ENCODE measurements around the gene ZNF548.
"Not testable (repeated sequence)": the region's sequence is repeated elsewhere in the genome, so short reads cannot be mapped to it uniquely, and the experiment has no call there.

Gene ZNF548

DNA sequence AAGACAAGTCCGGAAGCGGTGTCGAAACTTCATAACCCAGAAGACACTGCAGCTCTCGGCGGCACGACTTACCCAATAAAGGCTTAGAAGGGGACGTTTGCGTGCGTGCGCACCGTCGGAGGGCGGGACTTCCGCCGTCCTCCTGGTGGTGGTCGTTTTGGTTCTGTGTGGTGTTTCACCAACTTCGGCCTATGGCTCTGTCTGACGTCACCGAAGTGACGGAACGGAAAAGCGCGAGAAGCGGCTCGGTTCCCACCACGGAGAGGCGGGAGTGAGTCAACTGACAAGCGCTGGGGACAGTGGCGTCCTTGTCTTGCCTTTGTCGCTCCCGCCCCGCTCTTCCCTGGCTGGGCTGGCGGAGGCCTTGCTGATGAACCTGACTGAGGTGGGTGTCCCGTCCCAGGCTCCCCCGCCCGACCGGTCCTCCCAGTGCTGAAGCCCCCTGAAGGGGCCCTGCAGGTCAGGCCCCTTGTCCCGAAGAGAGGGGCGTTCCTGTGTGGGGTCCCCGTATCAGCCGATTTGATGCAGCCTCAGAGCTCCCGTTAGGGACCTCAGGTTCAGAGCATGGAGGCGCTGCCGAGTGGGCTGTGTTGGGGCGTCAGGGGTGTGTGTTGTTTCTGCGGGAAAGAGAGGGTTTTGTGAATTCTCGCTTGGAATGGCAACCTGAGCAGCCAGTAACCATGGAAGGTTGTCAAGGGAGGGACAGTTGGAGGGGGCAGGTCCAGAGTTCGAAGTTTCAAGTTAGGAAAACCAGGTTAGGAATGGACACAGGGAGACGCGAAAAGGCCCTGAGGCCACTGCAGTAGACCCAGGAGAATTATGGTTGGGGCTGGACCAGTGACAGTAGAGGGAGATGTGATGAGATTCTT lies at the start of gene ZNF548:
ZNF548 (plus strand) TSS at position 125 of the 869 bp plus-strand sequence; CDS start at position 371, 246 bp downstream.
- DNase-seq: peak; percentile 98

DNA sequence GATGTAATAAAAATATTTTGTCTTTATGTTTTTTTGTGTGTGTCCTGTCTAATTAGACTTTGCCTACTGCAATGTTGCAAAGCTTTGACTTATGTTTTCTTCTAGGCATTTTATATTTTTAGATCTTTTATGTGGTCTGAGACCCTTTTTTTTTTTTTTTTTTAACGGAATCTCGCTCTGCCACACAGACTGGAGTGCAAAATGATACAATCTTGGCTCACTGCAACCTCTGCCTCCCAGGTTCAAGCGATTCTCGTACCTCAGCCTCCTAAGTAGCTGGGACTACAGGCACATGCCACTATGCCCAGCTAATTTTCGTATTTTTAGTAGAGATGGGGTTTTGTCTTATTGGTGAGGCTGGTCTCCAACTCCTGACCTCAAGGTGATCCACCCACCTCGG lies 47.1 kb upstream of the ZNF548 start:
- DNase-seq: no peak

DNA sequence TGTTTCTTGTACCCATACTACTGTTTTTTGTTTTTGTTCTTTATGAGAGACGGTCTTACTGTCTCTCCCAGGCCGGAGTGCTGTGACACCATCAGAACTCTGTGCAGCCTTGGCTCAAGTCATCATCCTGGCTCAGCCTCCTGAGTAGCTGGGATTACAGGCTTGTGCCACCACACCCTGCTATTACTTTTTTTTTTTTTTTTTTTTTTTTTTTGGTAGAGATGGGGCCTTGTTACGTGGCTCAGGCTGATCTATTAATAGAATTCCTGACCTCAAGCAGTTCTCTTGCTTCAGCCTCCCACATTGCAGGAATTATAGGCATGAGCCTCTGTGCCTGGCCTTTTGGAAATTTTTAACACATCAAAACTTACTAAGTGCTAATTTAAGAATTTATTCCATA lies 41.5 kb upstream of the ZNF548 start:
- no peak for DNase-seq

DNA sequence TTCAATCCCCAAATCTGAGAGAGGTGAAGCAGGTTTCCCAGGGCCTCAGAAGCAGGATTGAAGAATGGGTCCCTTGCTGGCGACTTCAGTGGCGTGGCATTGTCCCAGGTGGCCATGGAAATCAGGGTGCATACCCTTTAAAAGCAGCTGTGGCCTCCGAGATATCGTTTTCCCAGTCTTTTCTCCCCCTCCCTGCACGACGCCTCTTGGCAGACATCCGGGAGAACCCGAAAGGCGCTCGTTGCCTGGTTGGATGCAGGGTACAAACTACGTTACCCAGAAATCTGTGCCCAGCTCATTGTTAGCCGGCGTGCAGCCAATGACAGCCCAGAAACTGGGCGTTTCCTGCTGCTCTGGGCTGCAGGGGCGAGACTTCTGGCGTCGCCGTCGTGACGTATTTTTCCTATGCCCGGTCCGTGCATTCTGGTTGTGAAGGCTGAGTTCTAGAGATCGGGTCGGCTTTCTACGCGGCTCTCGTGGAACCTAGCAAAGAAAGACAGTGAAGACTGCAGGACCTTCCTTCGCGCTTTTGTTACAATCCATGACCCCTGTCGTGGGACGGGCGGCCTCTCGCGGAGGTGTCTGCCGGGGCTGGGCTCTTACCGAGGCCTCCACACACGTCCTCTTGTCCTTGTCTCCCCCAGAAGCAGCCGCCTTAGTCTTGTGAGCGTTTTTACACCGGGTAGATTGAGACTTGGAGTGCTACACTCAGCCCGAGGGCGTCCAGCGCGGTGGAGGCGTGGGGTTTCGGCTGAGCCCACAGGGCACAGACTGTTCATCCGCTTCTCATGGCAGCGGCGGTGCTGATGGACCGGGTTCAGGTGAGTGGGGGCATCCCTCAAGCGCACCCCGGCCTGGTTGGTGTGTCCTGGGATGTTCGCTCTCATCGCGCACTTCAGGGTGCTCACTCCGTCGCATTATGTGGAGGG lies 38.5 kb upstream of the ZNF548 start, which contains the start of gene ZNF304:
ZNF304 (plus strand) TSS at position 395 of the 929 bp plus-strand sequence; CDS start at position 789, 394 bp downstream.
- DNase-seq: peak; percentile 80

DNA sequence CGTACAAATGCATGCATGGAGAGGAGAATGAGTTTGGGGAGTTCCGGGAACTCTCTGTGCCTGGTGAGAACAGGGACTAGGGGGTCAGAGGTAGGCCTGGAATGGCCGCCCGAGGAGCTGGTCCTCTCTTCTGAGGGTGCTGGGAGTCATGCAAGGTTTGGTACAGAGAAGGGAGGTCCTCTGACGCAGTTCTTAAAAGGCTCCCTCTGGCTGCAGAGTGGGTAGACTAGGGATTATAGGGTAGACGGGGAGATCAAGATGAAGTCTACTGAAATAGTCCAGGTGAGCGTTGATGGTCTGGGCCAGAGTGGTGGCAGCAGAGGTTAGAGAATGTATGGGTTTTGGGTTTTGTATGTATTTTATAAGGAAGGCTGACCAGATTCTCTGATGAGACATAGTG lies 37.8 kb upstream of the ZNF548 start:
- no peak for DNase-seq

DNA sequence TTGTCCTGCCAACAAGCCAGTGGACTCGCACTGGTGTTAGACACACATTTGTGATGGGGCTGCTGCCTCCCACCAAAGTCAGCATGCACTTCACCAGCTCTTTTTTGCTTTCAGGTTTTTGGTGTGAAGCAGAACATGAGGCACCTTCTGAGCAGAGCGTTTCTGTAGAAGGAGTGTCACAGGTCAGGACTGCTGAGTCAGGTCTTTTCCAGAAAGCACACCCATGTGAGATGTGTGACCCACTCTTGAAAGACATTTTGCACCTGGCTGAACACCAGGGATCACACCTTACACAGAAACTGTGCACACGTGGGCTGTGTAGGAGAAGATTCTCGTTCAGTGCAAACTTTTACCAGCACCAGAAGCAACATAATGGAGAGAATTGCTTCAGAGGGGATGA lies 33.7 kb upstream of the ZNF548 start:
- DNase-seq: no peak

DNA sequence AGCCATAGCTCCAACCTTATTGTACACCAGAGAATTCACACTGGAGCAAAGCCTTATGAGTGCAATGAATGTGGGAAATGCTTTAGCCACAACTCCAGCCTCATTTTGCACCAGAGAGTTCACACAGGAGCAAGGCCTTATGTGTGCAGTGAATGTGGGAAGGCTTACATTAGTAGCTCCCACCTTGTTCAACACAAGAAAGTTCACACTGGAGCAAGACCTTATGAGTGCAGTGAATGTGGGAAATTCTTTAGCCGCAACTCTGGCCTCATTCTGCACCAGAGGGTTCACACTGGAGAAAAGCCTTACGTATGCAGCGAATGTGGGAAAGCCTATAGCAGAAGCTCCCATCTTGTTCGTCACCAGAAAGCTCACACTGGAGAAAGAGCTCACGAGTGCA lies 32.2 kb upstream of the ZNF548 start:
- no peak for DNase-seq

DNA sequence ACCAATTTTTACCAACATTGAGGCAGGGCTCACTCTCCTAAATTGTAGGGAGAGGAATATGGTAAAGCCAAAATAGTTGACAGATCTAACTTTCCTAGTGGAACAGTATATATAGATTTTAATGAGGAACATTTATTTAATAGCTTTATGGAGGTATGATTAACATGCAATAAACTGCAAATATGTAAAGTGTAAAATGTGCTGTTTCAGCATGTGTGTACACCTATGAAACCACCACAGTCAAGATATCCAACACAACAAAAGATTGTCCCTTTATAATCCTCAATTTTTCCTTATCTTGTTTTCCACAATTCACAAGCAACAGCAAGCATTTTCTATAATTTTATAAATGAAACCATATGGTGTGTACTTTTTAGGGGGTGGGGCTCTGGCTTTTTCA lies 30.4 kb upstream of the ZNF548 start:
- no peak for DNase-seq

DNA sequence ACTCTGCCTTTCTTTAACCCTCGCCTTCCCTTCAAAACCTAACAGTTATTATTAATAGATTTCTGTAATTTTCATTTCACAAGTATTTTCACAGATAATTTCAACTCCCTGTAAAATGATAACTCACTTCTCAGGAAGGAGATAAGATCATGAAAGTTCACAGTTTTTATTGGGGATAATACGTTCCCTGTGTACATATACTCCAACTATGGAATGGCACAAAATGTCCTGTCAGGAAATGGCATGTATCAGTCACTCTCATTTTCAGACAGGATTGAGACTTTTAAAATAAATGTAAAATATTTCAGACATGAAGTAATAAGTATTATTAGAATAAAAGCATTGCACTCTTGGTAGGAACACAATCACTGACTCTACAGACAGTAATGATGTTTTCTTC lies 27.2 kb upstream of the ZNF548 start:
- DNase-seq: no peak

DNA sequence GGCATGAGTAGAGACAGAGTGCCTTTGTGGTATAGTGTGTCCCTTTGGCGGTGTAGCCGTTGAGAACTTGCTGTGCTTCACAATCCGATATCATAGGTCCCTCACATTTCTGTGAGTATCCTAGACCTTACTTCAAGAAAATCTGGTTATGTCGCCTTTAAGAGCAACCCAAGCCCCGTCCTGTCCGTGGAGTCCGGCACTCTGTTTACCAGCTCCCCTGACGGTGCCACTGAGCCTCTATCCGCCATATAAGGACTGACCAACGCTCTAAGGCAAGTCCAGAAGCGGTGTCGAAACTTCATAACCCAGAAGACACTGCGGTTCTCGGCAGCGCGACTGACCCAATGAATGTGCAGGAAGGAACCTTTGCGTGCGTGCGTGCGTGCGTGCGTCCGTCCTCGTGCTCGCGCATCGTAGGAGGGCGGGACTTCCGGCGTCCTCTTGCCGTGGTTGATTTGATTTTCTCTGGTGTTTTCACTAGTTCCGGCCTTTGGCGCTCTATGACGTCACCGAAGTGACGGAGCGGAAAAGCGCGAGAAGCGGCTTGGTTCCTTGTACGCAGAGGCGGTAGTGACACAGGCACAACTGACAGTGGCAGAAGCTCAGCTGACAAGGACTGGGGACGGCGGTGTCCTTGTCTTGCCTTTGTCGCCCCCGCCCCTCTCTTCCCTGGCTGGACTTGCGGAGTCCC lies 26.5 kb upstream of the ZNF548 start, which contains the start of the genes TRAPPC2B and ZNF547:
TRAPPC2B (plus strand) TSS at position 555 of the 691 bp plus-strand sequence. CDS start 1,283 bp downstream, outside the sequence.
ZNF547 (plus strand) TSS at position 555 of the 691 bp plus-strand sequence. CDS start 5,005 bp downstream, outside the sequence.
- DNase-seq: peak; percentile 98

DNA sequence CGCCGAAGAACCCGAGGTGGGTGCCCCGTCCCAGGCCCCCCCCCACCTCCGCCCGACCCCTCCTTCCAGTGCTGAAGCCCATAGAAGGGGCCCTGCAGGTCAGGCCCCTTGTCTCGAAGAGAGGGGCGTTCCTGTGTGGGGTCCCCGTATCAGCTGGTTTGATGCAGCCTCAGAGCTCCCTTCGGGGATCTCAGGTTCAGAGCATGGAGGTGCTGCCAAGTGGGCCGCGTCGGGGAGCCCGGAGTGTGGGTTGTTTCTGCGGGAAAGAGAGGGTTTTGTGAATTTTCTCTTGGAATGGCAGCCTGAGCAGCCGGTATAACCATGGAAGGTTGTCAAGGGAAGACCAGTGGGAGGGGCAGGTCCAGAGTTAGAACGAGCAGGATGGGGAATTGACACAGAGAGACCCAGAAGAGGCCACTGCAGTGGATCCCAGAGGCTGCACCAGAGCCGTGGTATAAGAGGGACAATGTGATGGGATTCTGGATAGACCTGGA lies 25.9 kb upstream of the ZNF548 start:
- no peak for DNase-seq

DNA sequence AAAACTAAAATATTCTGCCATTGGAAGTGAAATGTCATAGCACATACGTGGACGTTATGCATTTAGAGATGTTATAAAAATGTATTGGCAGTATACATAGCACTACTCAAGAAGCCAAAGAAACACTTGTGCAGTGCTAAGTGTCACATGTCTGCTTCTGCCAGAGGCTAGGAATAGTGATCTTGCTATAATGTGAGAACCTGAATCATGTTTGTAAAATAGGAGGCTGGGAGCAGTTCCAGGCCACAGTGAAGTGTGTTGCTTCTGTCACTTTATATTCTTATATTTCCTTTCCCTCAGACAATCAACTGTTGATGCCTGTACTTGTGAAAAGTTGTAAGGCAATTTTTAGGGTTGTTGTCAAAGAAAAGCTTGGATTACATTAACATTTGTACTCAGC lies 22.9 kb upstream of the ZNF548 start:
- no peak for DNase-seq

DNA sequence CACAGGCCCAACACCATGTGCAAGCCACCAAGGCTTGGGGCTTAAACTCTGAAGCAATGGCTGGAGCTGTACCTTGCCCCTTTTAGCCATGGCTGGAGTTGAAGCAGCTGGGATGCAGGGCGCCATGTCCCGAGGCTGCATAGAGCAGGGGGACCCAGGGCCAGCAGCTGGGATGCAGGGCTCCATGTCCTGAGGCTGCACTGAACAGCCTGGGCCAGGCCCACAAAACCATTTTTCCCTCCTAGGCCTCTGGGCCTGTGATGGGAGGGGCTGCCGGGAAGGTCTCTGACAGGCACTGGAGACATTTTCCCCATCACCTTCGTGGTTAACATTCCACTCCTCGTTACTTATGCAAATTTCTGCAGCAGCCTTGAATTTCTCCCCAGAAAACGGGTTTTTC lies 15.5 kb upstream of the ZNF548 start:
- no peak for DNase-seq

DNA sequence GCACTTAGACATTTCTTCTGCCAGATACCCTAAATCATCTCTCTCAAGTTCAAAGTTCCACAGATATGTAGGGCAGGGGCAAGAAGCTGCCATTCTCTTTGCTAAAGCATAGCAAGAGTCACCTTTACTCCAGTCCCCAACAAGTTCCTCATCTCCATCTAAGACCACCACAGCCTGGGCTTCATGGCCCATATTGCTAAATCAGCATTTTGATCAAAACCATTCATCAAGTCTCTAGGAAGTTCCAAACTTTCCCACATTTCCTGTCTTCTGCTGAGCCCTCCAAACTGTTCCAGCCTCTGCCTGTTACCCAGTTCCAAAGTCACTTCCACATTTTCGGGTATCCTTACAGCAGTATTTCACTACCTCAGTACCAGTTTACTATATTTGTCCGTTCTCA lies 15.0 kb upstream of the ZNF548 start:
- DNase-seq: not testable (repeated sequence)

DNA sequence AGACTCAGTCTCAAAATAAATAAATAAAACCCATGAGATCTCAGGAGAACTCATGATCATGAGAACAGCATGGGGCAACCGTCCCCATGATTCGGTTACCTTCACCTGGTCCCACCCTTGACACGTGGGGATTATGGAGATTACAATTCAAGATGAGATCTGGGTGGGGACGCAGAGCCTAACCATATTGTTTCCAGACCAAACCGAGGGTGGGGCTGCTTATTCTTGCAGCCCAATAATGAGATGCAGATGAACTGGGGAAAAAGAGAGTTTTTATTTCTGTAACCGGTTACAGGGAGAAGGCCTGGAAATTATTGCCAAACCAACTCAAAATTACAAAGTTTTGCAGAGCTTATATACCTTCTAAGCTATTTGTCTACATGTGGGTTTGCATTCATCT lies 13.5 kb upstream of the ZNF548 start:
- no peak for DNase-seq

DNA sequence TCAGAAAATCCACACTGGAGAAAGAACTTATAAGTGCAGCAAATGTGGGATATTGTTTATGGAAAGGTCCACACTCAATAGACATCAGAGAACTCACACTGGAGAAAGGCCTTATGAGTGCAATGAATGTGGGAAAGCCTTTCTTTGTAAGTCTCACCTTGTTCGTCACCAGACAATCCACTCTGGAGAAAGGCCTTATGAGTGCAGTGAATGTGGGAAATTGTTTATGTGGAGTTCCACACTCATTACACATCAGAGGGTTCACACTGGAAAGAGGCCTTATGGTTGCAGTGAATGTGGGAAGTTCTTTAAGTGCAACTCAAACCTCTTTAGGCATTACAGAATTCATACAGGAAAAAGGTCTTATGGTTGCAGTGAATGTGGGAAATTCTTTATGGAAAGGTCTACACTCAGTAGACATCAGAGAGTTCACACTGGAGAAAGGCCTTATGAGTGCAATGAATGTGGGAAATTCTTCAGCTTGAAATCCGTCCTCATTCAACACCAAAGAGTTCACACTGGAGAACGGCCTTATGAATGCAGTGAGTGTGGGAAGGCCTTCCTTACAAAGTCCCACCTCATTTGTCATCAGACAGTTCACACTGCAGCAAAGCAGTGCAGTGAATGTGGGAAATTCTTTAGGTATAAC lies 12.0 kb upstream of the ZNF548 start:
- no peak for DNase-seq

DNA sequence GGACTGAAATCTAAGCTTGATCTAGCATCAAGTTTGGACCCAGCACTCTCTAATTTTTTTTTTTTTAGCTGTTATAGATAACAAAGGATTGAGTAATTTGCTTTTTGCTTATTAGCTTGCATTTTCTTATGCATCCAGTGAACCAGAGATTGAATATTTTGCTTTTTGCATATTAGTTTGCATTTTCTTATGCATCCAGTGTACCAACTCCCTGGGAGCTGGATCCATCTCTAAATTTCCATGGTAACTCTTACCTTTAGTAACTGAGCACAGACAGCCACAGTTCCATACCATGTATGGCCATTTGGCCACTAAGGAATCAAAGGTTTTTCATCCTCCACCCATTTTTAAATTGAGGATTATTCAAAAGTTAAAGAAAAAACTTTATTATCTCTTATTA lies 8.7 kb upstream of the ZNF548 start:
- DNase-seq: no peak

DNA sequence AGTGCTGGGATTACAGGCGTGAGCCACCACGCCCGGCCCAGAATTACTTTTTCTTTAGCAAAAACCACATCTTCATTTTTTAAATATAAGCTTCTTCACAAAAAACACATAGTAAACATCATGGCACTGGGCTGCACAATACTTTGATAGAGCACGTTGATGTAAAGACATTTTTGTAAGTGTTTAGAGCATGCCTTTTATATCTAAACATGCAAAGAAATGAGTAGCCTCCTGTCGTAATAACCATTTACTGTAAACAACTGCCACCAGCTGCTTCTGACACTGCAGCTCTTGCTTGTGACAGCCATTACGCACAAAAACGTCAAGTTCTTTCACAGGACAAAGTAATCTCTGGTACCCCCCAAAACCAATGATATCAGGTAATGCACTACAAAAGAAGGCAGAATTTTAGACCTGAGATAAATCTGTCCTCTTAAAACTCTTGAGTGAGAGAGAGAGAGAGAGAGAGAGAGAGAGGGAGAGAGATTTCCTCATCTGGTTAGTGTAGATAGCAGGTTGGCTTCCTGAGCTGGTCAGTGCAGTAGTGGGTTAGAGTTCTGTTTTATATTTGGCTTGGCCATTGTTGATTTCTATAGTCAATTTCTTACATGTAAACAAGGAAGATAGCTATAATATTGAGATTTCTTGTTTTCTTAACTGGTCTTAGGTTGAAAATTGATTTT lies 6.7 kb upstream of the ZNF548 start:
- DNase-seq: no peak

DNA sequence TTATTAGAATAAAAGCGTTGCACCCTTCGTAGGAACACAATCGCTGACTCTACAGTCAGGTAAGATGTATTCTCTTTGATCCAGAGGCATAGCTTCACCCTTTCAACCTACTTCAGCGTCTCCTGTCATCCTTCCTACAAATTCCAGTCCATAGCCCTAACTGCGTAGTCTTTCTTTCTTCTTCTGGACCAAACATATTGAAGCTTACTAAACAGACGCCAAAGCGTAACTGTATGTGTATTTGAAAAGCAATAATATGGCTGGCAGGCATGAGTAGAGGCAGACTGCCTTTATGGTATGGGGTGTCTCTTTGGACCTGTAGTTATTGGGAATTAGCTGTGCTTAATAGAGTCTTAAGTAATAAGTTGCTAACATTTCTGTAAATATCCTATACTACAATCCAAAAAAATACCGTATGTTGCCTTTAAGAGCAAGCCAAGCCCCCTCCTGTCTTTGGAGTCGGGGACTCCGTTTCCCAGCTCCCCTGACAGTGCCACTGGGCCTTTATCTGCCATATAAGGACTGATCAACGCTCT lies 392 bp upstream of the ZNF548 start:
- no peak for DNase-seq

DNA sequence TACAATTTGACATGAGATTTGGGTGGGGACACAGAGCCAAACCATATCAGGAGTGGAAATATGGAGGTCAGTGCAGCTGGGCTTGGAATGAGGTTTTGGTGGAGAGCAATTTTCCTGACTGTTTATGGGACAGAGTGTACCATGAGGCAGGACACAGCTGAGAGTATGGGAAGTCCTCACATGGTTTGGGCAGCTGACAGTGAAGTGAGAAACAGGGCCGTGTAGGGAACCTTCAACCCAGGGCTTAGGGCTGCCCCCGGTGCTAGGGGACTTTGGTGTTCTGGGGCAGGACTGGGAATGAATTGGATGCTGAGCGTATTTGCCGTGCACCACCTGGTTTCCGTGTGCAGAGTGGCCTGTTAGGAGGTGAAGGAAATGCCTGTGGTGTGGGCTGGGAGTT lies 6.1 kb downstream of the ZNF548 start:
- DNase-seq: no peak

DNA sequence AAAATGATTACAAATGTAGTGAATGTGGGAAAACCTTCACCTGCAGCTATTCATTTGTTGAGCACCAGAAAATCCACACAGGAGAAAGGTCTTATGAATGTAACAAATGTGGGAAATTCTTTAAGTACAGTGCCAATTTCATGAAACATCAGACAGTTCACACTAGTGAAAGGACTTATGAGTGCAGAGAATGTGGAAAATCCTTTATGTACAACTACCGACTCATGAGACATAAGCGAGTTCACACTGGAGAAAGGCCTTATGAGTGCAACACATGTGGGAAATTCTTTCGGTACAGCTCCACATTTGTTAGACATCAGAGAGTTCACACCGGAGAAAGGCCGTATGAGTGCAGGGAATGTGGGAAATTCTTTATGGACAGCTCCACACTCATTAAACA lies 9.2 kb downstream of the ZNF548 start:
- no peak for DNase-seq

Data from activated T-cell treated with anti-CD3 and anti-CD28 coated beads, Interleukin-2, amount 50 U/mL, for 1 hour (primary cell).